GM12872 (cell line): ENCODE results near the gene TAS2R8.

Source experiments
- TF ChIP-seq, protein P1 (sequence below): IDR thresholded peaks from 3 replicates; pipeline ENCODE4 v1.5.1; 2011; ENCODE audit warnings: low read depth, mild to moderate bottlenecking, low read length, moderate library complexity; ENCODE audit not compliant: insufficient read depth

TAS2R8 gene, protein sequence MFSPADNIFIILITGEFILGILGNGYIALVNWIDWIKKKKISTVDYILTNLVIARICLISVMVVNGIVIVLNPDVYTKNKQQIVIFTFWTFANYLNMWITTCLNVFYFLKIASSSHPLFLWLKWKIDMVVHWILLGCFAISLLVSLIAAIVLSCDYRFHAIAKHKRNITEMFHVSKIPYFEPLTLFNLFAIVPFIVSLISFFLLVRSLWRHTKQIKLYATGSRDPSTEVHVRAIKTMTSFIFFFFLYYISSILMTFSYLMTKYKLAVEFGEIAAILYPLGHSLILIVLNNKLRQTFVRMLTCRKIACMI

DNA sequence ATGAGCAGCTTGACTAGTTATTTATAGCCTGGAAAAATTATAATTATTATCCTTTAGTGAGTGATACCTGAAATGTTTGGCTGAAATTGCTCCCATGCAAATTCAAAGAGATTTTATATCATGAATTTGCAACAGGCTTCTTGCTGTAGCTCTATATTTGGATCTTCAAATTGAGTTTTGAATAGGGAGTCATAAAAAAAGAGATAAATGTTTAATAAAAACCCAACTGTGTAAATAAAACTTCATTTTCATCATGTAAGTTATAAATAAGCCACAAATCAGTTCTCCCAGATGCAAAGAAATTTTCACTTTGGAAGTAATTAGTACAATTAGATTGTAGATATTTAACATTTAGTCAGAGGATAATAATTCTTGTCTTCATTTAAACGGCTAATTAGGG, at the start of gene TAS2R8:
TSS of gene TAS2R8 (minus strand) at position 101 of the 400 bp plus-strand sequence. CDS start 306 bp downstream, outside the sequence.
- TF ChIP-seq, protein P1, sequence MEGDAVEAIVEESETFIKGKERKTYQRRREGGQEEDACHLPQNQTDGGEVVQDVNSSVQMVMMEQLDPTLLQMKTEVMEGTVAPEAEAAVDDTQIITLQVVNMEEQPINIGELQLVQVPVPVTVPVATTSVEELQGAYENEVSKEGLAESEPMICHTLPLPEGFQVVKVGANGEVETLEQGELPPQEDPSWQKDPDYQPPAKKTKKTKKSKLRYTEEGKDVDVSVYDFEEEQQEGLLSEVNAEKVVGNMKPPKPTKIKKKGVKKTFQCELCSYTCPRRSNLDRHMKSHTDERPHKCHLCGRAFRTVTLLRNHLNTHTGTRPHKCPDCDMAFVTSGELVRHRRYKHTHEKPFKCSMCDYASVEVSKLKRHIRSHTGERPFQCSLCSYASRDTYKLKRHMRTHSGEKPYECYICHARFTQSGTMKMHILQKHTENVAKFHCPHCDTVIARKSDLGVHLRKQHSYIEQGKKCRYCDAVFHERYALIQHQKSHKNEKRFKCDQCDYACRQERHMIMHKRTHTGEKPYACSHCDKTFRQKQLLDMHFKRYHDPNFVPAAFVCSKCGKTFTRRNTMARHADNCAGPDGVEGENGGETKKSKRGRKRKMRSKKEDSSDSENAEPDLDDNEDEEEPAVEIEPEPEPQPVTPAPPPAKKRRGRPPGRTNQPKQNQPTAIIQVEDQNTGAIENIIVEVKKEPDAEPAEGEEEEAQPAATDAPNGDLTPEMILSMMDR: no peak

DNA sequence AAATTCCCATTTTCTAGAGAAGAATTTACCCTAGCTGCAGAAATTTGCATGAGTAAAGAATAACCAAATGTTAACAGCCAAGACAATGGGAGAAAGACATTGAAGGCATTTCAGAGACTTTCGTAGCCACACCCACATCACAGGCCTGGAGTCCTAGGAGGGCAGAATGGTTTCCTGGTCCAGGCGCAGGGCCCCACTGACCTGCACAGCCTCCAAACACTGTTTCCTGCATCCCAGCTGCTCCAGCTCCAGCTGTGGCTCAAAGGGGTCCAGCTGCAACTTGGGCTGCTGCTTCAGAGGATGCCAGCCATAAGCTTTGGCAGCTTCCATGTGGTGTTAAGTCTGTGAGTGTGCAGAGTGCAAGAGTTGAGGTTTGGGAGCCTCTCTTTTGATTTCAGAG, 48.7 kb upstream of the TAS2R8 start:
- TF ChIP-seq, protein P1: no peak

GRCh38 chr12:10853776-10854175, 46.7 kb upstream of the TAS2R8 start:
- TF ChIP-seq, protein P1: no peak

DNA sequence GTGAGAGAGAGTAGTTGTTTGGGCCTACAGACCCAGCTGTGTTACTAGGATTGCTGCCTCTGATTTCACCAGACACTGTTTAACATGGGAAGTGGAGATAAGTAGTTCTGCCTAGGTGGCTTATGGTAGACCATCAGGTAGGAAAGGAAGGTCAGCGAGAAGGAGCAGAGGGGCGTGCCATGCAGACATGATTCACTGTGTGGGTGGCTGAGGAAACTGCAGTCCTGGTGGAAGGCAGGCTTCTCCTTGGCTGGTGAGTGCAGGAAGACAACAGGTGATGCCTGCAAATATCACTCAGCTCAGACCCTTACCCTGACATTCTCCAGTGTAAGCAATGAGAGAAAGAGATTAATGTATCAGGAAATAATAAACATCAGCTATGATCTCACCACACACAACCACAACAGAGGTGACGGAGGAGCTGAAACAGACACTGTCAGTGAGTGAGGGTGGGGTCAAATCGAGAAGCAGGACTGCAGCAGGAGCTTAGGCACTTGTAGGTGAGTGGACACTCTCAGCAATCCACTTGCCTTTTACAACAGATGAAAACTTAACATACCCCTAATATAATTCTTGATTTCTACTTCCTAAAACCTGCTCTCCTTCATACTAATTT, 44.3 kb upstream of the TAS2R8 start:
- TF ChIP-seq, protein P1: no peak

GRCh38 chr12:10849425-10849878, 42.4 kb upstream of the TAS2R8 start, which contains the start of gene PRR4:
Gene PRR4, minus strand, starts transcription at chr12:10849475. Its CDS starts 38 bp downstream, at chr12:10849437.
- TF ChIP-seq, protein P1: no peak

DNA sequence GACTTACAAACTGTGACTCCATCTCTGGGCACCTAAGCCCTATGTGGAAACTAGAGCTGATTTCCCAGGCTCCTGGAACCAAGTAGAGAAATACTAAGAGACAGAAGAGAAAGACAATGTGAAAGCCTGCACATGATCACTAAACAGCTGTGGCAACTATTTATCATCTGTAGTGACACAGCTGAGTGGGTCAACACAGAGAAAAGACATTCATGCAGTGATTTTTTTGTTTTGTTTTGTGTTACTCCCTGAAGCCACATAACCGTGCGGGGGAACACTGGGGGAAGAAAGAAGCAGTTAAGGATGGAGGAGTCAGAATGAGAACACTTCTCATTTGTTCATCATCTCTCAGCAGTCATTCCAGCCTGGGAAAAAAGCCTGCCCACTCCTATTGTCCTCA, 40.7 kb upstream of the TAS2R8 start:
- TF ChIP-seq, protein P1: no peak

GRCh38 chr12:10842862-10843261, 35.8 kb upstream of the TAS2R8 start:
- TF ChIP-seq, protein P1: no peak
